ENCODE measurements around the gene RAB31. TPM values are rescaled to one million over a fixed set of nuclear protein-coding genes. Genes with fewer than 3 reads are reported as not detected.

RAB31 gene
- total RNA-seq, 1 donor from 2014 or later: 31.2 TPM

DNA sequence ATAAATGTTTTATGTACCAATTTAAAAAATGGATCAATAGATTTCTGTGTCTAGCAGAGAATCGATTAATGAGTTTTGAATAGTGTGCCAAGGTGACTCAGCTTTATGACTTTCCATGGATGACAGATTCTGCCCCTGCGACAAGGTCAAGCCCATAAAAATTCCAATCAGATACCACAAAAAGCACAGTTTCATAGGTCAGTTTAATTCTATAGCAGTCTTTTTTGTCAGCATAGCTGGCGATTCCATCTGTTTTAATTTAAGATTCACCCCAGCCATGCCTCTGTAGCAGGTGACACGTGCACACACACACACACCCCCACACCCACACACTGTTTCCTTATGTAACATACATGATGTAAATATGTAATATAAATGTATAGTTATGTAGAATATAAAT, 28.9 kb downstream of the RAB31 start:
- H3K4me3 ChIP-seq (ENCODE audit: low read depth, low read length): no peak overlapping the region
- TF ChIP-seq, protein P1, sequence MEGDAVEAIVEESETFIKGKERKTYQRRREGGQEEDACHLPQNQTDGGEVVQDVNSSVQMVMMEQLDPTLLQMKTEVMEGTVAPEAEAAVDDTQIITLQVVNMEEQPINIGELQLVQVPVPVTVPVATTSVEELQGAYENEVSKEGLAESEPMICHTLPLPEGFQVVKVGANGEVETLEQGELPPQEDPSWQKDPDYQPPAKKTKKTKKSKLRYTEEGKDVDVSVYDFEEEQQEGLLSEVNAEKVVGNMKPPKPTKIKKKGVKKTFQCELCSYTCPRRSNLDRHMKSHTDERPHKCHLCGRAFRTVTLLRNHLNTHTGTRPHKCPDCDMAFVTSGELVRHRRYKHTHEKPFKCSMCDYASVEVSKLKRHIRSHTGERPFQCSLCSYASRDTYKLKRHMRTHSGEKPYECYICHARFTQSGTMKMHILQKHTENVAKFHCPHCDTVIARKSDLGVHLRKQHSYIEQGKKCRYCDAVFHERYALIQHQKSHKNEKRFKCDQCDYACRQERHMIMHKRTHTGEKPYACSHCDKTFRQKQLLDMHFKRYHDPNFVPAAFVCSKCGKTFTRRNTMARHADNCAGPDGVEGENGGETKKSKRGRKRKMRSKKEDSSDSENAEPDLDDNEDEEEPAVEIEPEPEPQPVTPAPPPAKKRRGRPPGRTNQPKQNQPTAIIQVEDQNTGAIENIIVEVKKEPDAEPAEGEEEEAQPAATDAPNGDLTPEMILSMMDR (conservative IDR thresholded peaks at IDR 0.05; ENCODE audit: low read depth, low read length): no peak
- no peak for DNase-seq (ENCODE audit: low read depth)

GRCh38 chr18:9737472-9738121, 29.5 kb downstream of the RAB31 start:
- TF ChIP-seq, protein P1 (conservative IDR thresholded peaks at IDR 0.05; ENCODE audit: low read depth, low read length): no peak
- DNase-seq (ENCODE audit: low read depth): no peak
- no peak overlapping the region for H3K4me3 ChIP-seq (ENCODE audit: low read depth, low read length)

DNA sequence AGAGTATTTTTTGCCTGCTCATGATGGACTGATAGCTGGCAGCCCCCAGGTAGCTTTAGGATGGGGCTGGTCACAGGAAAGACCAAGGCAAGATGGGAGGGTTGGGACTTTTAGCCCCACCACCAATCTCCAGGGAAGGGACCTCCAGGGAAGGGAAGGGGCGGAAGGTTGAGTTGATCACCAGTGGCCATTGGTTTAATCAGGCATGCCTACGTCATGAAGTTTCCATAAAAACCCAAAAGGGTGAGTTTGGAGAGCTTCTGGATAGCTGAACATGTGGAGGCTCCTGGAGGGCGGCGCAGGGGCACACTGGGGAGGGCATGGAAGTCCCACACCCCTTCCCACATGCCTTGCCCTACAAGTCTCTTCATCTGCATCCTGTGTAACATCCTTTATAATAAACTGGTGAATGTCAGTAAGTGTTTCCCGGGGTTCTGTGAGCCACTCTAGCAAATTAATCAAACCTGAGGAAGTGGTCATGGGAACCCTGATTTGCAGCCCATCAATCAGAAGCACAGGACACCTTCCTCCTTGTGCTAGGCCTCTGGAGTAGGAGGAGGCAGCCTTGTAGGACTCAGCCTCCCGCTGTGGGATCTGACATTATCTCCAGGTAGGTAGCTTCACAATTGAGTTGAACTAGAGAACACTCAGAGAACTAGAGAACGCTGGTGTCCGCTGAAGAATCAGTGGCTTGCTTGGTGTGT, 30.3 kb downstream of the RAB31 start:
- no peak overlapping the region for H3K4me3 ChIP-seq (ENCODE audit: low read depth, low read length)
- DNase-seq (ENCODE audit: low read depth): no peak
- TF ChIP-seq, protein P1 (conservative IDR thresholded peaks at IDR 0.05; ENCODE audit: low read depth, low read length): no peak

- no peak for DNase-seq (ENCODE audit: low read depth)
- TF ChIP-seq, protein P1 (conservative IDR thresholded peaks at IDR 0.05; ENCODE audit: low read depth, low read length): peak; percentile 15
- H3K4me3 ChIP-seq (ENCODE audit: low read depth, low read length): no peak overlapping the region
These were observed 31.4 kb downstream of the RAB31 start for GRCh38 chr18:9739516-9739915.

- DNase-seq (ENCODE audit: low read depth): no peak
- no peak overlapping the region for H3K4me3 ChIP-seq (ENCODE audit: low read depth, low read length)
- TF ChIP-seq, protein P1 (conservative IDR thresholded peaks at IDR 0.05; ENCODE audit: low read depth, low read length): no peak
These were observed 32.0 kb downstream of the RAB31 start for GRCh38 chr18:9740071-9740470.

GRCh38 chr18:9741406-9741792, 33.3 kb downstream of the RAB31 start:
- TF ChIP-seq, protein P1 (conservative IDR thresholded peaks at IDR 0.05; ENCODE audit: low read depth, low read length): no peak
- no peak for DNase-seq (ENCODE audit: low read depth)
- H3K4me3 ChIP-seq (ENCODE audit: low read depth, low read length): no peak overlapping the region

Data from epithelial cell of proximal tubule (primary cell).